Hematopoietic multipotent progenitor cell treated with erythropoietin and hydrocortisone succinate and interleukin-3 and kit ligand, for 6 days (in vitro differentiated cells): ENCODE measurements around the gene C6orf62.
"Not testable (repeated sequence)": the region's sequence is repeated elsewhere in the genome, so short reads cannot be mapped to it uniquely, and the experiment has no call there.

Experiments
- DNase-seq: peaks from one replicate; pipeline ENCODE4 v3.0.0-alpha.2; 2015

Gene C6orf62

GRCh38 chr6:24666097-24666640, 52.8 kb downstream of the C6orf62 start:
- peak; percentile 53 for DNase-seq

- DNase-seq = no peak
Observed at GRCh38 chr6:24664046-24664987, 54.6 kb downstream of the C6orf62 start.

DNA sequence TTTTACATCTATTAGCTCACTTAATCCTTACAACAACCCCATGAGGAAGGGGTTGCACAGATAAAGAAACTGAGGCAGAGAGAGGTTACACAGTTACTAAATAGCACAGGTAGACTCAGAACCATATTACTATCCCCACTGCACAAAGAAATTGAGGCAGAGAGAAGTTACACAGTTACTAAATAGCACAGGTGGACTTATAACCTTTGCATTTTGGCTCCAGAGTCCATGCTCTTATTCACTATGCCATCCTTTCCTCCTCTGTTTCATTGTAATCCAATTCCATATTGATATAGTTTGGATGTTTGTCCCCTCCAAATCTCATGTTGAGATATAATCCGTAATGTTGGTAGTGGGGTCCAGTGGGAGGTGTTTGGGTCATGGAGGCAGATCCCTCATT, 55.8 kb downstream of the C6orf62 start:
- no peak for DNase-seq

GRCh38 chr6:24662236-24662635, 56.7 kb downstream of the C6orf62 start:
- no peak for DNase-seq

DNA sequence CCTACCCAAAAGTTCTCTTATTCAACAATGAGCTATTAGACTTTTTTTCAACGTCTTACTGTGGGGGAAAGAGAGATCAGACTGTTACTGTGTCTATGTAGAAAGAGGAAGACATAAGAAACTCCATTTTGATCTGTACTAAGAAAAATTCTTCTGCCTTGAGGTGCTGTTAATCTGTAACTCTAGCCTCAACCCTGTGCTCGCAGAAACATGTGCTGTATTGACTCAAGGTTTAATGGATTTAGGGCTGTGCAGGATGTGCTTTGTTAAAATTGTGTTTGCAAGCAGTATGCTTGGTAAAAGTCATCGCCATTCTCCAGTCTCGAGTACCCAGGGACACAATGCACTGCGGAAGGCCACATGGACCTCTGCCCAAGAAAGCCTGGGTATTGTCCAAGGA, 57.2 kb downstream of the C6orf62 start:
- not testable (repeated sequence) for DNase-seq

DNA sequence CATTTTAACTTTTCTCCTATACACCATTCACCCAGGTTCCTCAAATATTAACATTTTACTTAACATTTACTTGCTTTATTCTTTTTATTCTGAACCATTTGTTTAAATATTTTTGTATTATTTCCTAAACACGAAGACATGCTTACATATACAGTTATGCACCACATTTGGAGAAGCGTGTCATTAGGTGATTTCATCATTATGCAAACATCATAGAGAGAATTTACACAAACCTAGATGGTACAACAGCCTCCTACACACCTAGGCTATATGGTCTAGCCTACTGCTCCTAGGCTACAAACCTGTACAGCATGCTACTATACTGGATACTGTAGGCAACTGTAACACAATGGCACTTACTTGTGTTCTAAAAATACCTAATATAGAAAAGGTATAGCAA, 58.8 kb downstream of the C6orf62 start:
- no peak for DNase-seq

- no peak for DNase-seq
Observed at GRCh38 chr6:24659561-24659960, 59.4 kb downstream of the C6orf62 start.

- DNase-seq = no peak
Observed at GRCh38 chr6:24658573-24659560, 60.1 kb downstream of the C6orf62 start.

GRCh38 chr6:24655215-24655614, 63.7 kb downstream of the C6orf62 start:
- no peak for DNase-seq
